ENCODE results near the gene FSTL3. TPM values are rescaled to one million over a fixed set of nuclear protein-coding genes. Genes with fewer than 3 reads are reported as not detected.

FSTL3 gene
- polyA plus RNA-seq, 1 of the 3 experiments (the other 2 are of a cell fraction), result 64.4 TPM

DNA sequence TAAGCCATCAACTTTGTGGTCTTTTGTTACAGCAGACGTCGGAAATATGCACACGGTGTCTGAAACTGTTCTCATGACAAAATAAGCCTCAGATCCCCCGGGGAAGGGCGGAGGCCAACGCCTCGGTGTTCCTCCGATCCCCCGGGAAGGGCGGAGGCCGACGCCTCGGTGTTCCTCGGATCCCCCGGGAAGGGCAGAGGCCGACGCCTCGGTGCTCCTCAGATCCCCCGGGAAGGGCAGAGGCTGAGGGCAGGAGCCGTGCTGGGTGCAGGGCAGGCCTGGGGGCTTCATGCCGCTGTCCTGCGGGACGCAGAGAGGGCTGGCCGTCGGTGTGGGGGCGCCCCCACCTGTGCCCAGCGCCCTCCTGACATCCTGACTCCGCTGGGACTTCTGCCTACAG, 31.8 kb upstream of the FSTL3 start:
- CTCF ChIA-PET, result no interaction called here
- Histone ChIP-seq H4K20me1 (ENCODE audit: insufficient read depth) (no peaks in the 10 kb centered on the region), H3K9ac (no peak overlapping the region), H3K27ac (ENCODE audit: low read depth in 2 of 2, low read length in 1 of 2) (no peak overlapping the region), H3K79me2 (ENCODE audit: insufficient read depth) (no peaks in the 10 kb centered on the region), H3K9me3 (no peaks in the 10 kb centered on the region), H3F3A (replicated peaks; ENCODE audit: insufficient read depth) (no peaks in the 10 kb centered on the region), H3K9me2 (no peaks in the 10 kb centered on the region), H2AFZ (ENCODE audit: low read depth) (no peak overlapping the region), H3K4me3 (ENCODE audit: low read depth in 2 of 2, low read length in 1 of 2) (no peak overlapping the region), H3K4me2 (no peak overlapping the region), H3K27me3 (ENCODE audit: insufficient read depth) (no peaks in the 10 kb centered on the region), H3K4me1 (ENCODE audit: control insufficient read depth in 1 of 2, insufficient read depth in 2 of 2, low read depth in 1 of 2, low read length in 1 of 2) (peaks cover 0 to 2% of the 10 kb centered on the region in 2 experiments; a peak in 1 of 4 replicates), H3K36me3 (replicated peaks in 1 of 2; ENCODE audit: control insufficient read depth in 1 of 2, insufficient read depth in 2 of 2, low read length in 1 of 2) (peaks cover 0 to 39% of the 10 kb centered on the region in 2 experiments)
- 78% methylated on average over 7 of the region's 28 CpGs for WGBS (ENCODE audit: low lambda C conversion rate)
- TF ChIP-seq, protein P1, sequence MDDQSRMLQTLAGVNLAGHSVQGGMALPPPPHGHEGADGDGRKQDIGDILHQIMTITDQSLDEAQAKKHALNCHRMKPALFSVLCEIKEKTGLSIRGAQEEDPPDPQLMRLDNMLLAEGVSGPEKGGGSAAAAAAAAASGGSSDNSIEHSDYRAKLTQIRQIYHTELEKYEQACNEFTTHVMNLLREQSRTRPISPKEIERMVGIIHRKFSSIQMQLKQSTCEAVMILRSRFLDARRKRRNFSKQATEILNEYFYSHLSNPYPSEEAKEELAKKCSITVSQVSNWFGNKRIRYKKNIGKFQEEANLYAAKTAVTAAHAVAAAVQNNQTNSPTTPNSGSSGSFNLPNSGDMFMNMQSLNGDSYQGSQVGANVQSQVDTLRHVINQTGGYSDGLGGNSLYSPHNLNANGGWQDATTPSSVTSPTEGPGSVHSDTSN (IDR thresholded peaks at IDR 0.05), result no peak
- TF ChIP-seq RXRA (IDR thresholded peaks at IDR 0.05; ENCODE audit: borderline replicate concordance, low read depth) (no peak), YY1 (IDR thresholded peaks at IDR 0.05; ENCODE audit: low read depth) (no peak), RFX5 (IDR thresholded peaks at IDR 0.05; ENCODE audit: low read length) (no peak), FOSL2 (IDR thresholded peaks at IDR 0.05; ENCODE audit: borderline replicate concordance, low read depth) (no peak), SMC3 (IDR thresholded peaks at IDR 0.05; ENCODE audit: low read depth, low read length) (no peak), NRF1 (IDR thresholded peaks at IDR 0.05; ENCODE audit: low read depth, low read length) (no peak), GABPA (IDR thresholded peaks at IDR 0.05; ENCODE audit: low read depth) (no peak), EP300 (IDR thresholded peaks at IDR 0.05; ENCODE audit: borderline replicate concordance in 1 of 2, low read depth in 1 of 2, low read length in 1 of 2) (no peak), FOXM1 (IDR thresholded peaks at IDR 0.05; ENCODE audit: low read depth) (no peak), NFIC (IDR thresholded peaks at IDR 0.05; ENCODE audit: borderline replicate concordance) (no peak), ELF1 (IDR thresholded peaks at IDR 0.05) (no peak)
- TF ChIP-seq, protein P2, sequence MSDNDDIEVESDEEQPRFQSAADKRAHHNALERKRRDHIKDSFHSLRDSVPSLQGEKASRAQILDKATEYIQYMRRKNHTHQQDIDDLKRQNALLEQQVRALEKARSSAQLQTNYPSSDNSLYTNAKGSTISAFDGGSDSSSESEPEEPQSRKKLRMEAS (IDR thresholded peaks at IDR 0.05; ENCODE audit: low read depth), result no peak
- TF ChIP-seq, protein P3, sequence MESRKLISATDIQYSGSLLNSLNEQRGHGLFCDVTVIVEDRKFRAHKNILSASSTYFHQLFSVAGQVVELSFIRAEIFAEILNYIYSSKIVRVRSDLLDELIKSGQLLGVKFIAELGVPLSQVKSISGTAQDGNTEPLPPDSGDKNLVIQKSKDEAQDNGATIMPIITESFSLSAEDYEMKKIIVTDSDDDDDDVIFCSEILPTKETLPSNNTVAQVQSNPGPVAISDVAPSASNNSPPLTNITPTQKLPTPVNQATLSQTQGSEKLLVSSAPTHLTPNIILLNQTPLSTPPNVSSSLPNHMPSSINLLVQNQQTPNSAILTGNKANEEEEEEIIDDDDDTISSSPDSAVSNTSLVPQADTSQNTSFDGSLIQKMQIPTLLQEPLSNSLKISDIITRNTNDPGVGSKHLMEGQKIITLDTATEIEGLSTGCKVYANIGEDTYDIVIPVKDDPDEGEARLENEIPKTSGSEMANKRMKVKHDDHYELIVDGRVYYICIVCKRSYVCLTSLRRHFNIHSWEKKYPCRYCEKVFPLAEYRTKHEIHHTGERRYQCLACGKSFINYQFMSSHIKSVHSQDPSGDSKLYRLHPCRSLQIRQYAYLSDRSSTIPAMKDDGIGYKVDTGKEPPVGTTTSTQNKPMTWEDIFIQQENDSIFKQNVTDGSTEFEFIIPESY (IDR thresholded peaks at IDR 0.05; ENCODE audit: borderline replicate concordance, low read depth), result no peak
- TF ChIP-seq, protein P4, sequence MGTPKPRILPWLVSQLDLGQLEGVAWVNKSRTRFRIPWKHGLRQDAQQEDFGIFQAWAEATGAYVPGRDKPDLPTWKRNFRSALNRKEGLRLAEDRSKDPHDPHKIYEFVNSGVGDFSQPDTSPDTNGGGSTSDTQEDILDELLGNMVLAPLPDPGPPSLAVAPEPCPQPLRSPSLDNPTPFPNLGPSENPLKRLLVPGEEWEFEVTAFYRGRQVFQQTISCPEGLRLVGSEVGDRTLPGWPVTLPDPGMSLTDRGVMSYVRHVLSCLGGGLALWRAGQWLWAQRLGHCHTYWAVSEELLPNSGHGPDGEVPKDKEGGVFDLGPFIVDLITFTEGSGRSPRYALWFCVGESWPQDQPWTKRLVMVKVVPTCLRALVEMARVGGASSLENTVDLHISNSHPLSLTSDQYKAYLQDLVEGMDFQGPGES (IDR thresholded peaks at IDR 0.05; ENCODE audit: low read depth, low read length), result no peak
- TF ChIP-seq, protein P5, sequence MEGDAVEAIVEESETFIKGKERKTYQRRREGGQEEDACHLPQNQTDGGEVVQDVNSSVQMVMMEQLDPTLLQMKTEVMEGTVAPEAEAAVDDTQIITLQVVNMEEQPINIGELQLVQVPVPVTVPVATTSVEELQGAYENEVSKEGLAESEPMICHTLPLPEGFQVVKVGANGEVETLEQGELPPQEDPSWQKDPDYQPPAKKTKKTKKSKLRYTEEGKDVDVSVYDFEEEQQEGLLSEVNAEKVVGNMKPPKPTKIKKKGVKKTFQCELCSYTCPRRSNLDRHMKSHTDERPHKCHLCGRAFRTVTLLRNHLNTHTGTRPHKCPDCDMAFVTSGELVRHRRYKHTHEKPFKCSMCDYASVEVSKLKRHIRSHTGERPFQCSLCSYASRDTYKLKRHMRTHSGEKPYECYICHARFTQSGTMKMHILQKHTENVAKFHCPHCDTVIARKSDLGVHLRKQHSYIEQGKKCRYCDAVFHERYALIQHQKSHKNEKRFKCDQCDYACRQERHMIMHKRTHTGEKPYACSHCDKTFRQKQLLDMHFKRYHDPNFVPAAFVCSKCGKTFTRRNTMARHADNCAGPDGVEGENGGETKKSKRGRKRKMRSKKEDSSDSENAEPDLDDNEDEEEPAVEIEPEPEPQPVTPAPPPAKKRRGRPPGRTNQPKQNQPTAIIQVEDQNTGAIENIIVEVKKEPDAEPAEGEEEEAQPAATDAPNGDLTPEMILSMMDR (IDR thresholded peaks at IDR 0.05), result no peak
- TF ChIP-seq, protein P6, sequence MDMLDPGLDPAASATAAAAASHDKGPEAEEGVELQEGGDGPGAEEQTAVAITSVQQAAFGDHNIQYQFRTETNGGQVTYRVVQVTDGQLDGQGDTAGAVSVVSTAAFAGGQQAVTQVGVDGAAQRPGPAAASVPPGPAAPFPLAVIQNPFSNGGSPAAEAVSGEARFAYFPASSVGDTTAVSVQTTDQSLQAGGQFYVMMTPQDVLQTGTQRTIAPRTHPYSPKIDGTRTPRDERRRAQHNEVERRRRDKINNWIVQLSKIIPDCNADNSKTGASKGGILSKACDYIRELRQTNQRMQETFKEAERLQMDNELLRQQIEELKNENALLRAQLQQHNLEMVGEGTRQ (IDR thresholded peaks at IDR 0.05; ENCODE audit: borderline replicate concordance, low read depth, low read length), result no peak
- POLR2A ChIA-PET, result no interaction called here
- DNase-seq, result no peak
